ENCODE results near the gene TEAD2.
"Not testable (repeated sequence)": the region's sequence is repeated elsewhere in the genome, so short reads cannot be mapped to it uniquely, and the experiment has no call there.

Gene TEAD2

GRCh38 chr19:49383599-49383998 lies 21.4 kb upstream of the TEAD2 start:
- DNase-seq (ENCODE audit: low read depth), result no peak
- TF ChIP-seq CTCF (IDR thresholded peaks at IDR 0.05; ENCODE audit: control insufficient read depth, extremely low read depth, insufficient read depth), result no peak
- no peak overlapping the region for H3K4me3 ChIP-seq (ENCODE audit: low read depth, low read length)

GRCh38 chr19:49382639-49383038 lies 20.4 kb upstream of the TEAD2 start:
- TF ChIP-seq CTCF (IDR thresholded peaks at IDR 0.05; ENCODE audit: control insufficient read depth, extremely low read depth, insufficient read depth), result no peak
- no peak for DNase-seq (ENCODE audit: low read depth)

GRCh38 chr19:49380391-49380790 lies 18.2 kb upstream of the TEAD2 start:
- no peak overlapping the region for H3K4me3 ChIP-seq (ENCODE audit: low read depth, low read length)
- no peak for TF ChIP-seq CTCF (IDR thresholded peaks at IDR 0.05; ENCODE audit: control insufficient read depth, extremely low read depth, insufficient read depth)
- no peak for DNase-seq (ENCODE audit: low read depth)

More at GRCh38 chr19:49382639-49383038, 20.4 kb upstream of the TEAD2 start:
- H3K4me3 ChIP-seq (ENCODE audit: low read depth, low read length), result no peak overlapping the region

- no peak overlapping the region for H3K4me3 ChIP-seq (ENCODE audit: low read depth, low read length)
- no peak for DNase-seq (ENCODE audit: low read depth)
- no peak for TF ChIP-seq CTCF (IDR thresholded peaks at IDR 0.05; ENCODE audit: control insufficient read depth, extremely low read depth, insufficient read depth)
Measured at GRCh38 chr19:49378512-49378911, 16.3 kb upstream of the TEAD2 start.

GRCh38 chr19:49374665-49375434 lies 12.6 kb upstream of the TEAD2 start:
- no peak for DNase-seq (ENCODE audit: low read depth)
- no peak for TF ChIP-seq CTCF (IDR thresholded peaks at IDR 0.05; ENCODE audit: control insufficient read depth, extremely low read depth, insufficient read depth)
- H3K4me3 ChIP-seq (ENCODE audit: low read depth, low read length), result no peak overlapping the region

- H3K4me3 ChIP-seq (ENCODE audit: low read depth, low read length); DNase-seq (ENCODE audit: low read depth): not testable (repeated sequence)
Measured at GRCh38 chr19:49373174-49373573, 11.0 kb upstream of the TEAD2 start.

GRCh38 chr19:49371184-49371583 lies 9.0 kb upstream of the TEAD2 start:
- no peak for DNase-seq (ENCODE audit: low read depth)

More at GRCh38 chr19:49371184-49371583, 9.0 kb upstream of the TEAD2 start:
- no peak for TF ChIP-seq CTCF (IDR thresholded peaks at IDR 0.05; ENCODE audit: control insufficient read depth, extremely low read depth, insufficient read depth)
- no peak overlapping the region for H3K4me3 ChIP-seq (ENCODE audit: low read depth, low read length)

Measured in LNCaP clone FGC (cell line).